Measurements from ENCODE around the gene COL6A6.

DNA sequence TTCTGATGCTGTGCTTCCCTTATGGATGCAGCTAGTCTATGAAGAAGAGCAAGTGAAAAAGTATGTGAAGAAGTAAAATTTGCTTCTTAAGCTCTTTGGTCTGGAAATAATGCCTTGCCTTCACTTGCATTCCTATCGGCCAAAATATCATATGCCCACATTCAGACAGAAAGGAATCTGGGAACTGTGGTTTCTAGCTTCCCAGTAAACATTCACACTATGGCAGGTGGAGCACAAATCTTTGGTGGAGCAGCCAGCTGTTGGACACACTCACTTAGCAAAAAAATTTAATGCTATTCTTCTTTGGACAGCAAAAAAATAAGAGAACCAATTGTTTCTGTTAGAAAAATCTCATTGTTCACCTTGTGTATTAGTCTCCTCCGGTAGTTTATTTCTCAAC lies 12.3 kb upstream of the COL6A6 start:
- TF ChIP-seq EZH2 (IDR thresholded peaks at IDR 0.05; ENCODE audit: borderline replicate concordance, low read length) (no peak), CTCF (conservative IDR thresholded peaks at IDR 0.05 in 1 of 2, IDR thresholded peaks at IDR 0.05 in 1 of 2; ENCODE audit: extremely low read depth in 1 of 2, insufficient read depth in 1 of 2, low read depth in 1 of 2, low read length in 2 of 2) (no peak)

Data from mammary epithelial cell (primary cell).